ENCODE measurements around the gene PIEZO2. TPM values are rescaled to one million over a fixed set of nuclear protein-coding genes. Genes with fewer than 3 reads are reported as not detected.

The PIEZO2 gene
- polyA plus RNA-seq, 4 donors, result 16.8 to 23.5 (median 17.9) TPM

DNA sequence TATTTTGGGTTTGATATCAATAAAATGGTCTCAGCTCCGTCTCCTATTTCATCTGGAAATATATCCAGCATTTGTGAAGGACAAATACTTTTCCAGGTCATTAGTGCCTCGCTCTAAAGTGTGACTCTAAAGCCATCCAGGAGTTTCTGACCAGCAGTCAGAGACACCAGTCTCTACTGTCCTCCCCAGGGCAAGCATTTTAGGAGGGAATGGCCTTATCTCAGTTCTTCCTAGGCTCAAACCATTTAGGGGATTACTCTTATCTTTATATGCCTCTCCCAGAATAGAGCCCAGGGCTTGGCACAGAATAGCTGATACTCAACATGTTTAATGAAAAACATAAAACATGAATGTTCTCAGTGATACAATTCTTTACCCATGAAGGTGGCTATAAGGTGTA lies 436.0 kb downstream of the PIEZO2 start:
- no peak for DNase-seq (ENCODE audit: low read depth in 4 of 4, low spot score in 3 of 4)

DNA sequence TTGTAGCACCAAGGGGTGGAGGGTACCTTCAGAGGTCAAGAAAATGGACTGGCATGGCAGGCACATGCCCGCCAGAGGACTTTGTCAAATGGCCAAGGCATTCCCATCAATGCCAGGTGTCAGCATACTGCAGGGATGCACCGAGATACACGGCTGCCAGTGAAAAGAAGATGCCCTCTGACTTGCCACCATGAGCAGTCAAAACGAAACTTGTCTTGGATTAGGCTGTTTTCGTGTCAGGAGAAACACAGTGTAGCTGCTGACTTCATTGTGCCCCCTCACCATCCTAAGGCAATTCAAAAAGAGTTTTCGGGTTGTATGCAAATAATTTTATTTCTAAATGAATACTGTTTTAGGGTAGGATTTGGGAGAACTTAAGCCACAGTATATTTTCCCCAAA lies 442.1 kb downstream of the PIEZO2 start:
- no peak for DNase-seq (ENCODE audit: low read depth in 4 of 4, low spot score in 3 of 4)

GRCh38 chr18:10705786-10706185 lies 443.6 kb downstream of the PIEZO2 start:
- no peak for DNase-seq (ENCODE audit: low read depth in 4 of 4, low spot score in 3 of 4)

- no peak for DNase-seq (ENCODE audit: low read depth in 4 of 4, low spot score in 3 of 4)
These were observed 444.1 kb downstream of the PIEZO2 start for GRCh38 chr18:10705291-10705690.

DNA sequence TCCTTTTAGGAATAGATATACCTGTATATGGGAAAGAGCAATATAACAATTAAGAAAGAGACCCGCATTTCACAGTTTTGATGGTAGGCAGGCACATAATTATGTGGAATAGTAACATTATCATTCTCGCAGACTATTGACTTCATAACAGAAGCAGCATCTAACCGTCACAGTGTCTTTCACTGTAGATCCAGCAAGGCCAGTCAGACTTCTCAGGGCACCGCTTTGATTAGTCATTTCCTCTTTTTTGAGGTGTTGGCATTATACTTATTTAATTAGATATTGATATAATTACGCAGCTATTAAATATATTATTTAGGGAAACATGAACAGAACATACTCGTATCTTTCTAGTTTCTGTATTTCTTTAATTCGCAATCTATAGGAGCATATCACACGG lies 447.2 kb downstream of the PIEZO2 start:
- DNase-seq (ENCODE audit: low read depth in 4 of 4, low spot score in 3 of 4), result no peak

DNA sequence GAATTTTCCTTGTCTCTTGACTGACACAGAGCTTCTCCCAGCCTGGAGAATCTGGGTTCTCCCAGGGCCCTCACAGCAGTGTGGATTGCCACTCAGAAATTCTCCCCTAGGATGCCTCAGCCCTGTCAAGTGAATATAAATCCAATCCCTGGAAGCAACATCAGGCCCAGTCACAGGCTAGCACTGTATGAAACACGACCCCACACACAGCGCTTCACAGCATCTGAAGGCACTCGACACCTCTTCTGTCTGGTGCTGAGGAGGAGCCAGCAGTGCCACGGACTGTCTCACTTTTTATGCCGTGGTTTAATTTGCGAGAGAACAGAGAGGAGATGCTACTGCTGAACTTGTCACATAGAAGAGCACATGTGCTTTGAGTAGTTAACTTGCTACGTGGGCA lies 459.0 kb downstream of the PIEZO2 start:
- no peak for DNase-seq (ENCODE audit: low read depth in 4 of 4, low spot score in 3 of 4)

DNA sequence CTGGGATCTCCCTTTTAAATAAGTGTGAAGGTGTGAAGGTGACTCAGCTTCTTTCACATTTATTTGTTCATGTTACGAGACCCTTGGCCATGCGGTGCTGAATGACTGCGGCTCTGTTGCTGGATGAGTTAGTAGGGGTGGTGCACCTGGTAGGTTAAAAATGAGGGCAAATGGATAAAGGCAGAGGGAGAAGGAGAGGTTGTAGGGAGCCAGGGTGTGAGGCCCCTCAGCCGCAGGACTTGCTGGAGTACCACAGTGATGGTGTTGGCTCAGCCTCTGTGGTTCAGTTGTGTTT lies 459.4 kb downstream of the PIEZO2 start:
- DNase-seq (ENCODE audit: low read depth in 4 of 4, low spot score in 3 of 4), result no peak

GRCh38 chr18:10689236-10690034 lies 459.9 kb downstream of the PIEZO2 start:
- peak in 1 of 4 donors; percentile 4 for DNase-seq (ENCODE audit: low read depth in 4 of 4, low spot score in 3 of 4)

DNA sequence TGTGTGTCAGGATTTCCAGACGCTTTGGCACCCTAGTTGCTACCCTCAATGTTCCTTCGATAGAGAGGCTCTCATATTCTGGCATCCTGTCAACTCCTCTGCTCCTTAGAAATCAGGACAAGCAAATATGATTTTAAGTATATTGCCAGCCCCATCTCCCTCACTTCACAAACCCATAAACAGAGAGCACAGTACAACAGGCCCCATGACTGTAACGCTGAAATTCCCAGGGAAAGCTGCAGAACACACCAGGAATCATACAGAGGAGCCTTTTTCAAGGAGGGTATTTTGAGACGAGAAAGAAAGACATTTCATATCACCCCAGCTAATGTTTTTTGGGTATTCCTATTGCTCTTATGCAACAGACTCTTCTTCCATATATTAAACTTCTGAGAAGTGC lies 460.6 kb downstream of the PIEZO2 start:
- DNase-seq (ENCODE audit: low read depth in 4 of 4, low spot score in 3 of 4), result no peak

DNA sequence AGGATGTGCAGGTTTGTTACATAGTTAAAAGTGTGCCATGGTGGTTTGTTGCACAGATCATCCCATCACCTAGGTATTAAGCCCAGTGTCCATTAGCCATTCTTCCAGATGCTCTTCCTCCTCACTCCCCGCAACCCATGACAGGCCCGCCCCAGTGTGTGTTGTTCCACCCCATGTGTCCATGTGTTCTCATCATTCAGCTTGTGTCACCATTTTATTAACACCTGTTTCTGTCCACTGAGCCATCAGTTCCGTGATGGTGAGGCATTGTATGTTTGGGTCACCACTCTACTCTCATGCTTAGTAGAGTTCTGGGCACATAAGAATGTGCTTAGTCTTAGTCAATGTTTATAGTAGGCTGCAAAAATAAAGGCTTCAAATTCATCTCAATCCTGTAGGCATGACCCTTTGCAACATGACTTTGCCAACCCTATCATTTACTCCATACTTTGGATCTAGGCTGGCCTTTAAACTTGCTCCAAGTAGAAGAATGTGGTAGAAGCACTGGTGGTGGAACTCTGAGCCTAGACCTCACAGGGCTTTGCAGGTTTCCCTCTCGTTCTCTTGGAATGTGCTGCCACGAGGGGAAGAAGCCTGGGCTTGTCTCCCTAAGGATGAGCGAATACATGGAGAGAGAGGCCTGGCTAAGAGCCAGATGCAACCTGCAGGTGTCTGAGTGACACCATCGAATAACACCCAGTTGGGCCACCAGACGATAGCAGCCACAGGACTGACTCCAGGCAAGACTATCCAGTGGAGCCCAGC lies 462.0 kb downstream of the PIEZO2 start:
- no peak for DNase-seq (ENCODE audit: low read depth in 4 of 4, low spot score in 3 of 4)

- no peak for DNase-seq (ENCODE audit: low read depth in 4 of 4, low spot score in 3 of 4)
These were observed 463.1 kb downstream of the PIEZO2 start for GRCh38 chr18:10686308-10686707.

GRCh38 chr18:10685484-10685883 lies 463.9 kb downstream of the PIEZO2 start:
- no peak for DNase-seq (ENCODE audit: low read depth in 4 of 4, low spot score in 3 of 4)

DNA sequence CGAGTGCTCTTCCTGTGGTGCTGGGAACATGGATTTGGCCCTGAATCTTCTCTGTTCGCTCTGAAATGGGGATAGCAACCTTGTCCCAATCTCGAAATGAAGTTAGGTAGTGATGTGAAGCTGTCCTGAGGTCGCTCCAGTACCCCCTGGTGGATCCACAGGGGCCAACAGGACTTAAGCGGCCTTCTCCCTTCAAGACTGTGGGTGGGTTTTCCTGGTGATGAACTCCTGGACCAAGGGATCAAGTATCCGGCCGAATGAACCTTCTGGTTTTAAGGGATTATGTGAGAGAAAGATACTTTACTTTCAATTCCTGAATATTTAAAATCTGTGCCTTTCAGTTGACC lies 467.0 kb downstream of the PIEZO2 start:
- DNase-seq (ENCODE audit: low read depth in 4 of 4, low spot score in 3 of 4), result no peak

DNA sequence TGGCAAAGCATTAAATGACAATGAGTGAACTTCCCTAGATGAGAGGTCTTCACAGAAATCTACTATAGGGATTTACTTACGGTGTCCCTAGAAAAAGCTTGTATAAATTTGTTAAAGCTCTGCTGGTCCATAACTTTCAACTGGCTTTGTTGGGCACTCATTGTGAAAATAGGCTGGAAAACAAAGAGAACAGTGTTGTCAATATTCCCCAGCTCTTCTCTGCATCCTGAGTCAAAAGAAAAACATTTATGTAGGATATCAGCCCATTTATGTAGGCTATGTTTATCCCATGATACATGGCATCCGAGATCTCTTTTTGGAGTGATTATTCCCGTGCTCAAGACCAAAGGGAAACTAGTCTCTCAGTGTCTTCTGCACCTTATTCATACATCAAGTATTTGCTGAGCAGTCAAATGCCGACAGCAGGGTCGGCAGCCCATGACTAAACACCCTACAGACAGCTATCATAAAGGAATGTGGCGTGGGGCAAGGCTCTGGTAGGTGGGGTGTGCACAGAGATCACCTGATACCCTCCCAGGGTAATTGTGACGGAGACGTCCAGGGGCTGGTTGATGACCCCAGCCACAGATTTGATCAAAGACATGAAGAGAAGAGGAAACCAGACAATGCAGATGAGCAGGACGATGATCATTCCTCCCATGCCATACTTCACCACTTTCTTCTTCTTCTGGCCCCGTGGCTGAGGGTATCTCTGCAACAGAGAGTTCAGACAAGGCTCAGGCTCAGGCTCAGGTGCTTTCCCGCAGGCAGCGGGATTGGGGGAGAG lies 467.6 kb downstream of the PIEZO2 start:
- no peak for DNase-seq (ENCODE audit: low read depth in 4 of 4, low spot score in 3 of 4)

DNA sequence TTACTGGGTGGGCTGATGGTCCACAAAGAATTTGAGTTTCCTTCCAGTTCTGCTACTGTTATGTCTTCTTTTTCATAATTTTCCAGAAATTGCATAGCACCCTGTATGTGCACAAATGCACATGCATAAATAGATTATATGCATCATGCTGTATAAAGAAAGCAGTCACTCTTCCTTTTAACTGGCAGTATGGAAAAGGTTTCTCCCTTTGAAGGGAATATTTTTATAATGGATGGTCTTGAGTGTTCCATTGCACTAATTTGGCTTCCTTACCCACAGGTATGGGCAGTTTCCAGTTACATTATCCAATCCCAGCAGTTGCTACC lies 469.1 kb downstream of the PIEZO2 start:
- no peak for DNase-seq (ENCODE audit: low read depth in 4 of 4, low spot score in 3 of 4)

- DNase-seq (ENCODE audit: low read depth in 4 of 4, low spot score in 3 of 4), result no peak
These were observed 469.7 kb downstream of the PIEZO2 start for GRCh38 chr18:10679557-10680270.

- no peak for DNase-seq (ENCODE audit: low read depth in 4 of 4, low spot score in 3 of 4)
These were observed 477.9 kb downstream of the PIEZO2 start for GRCh38 chr18:10671441-10671840.

GRCh38 chr18:10670856-10671255 lies 478.5 kb downstream of the PIEZO2 start:
- no peak for DNase-seq (ENCODE audit: low read depth in 4 of 4, low spot score in 3 of 4)

DNA sequence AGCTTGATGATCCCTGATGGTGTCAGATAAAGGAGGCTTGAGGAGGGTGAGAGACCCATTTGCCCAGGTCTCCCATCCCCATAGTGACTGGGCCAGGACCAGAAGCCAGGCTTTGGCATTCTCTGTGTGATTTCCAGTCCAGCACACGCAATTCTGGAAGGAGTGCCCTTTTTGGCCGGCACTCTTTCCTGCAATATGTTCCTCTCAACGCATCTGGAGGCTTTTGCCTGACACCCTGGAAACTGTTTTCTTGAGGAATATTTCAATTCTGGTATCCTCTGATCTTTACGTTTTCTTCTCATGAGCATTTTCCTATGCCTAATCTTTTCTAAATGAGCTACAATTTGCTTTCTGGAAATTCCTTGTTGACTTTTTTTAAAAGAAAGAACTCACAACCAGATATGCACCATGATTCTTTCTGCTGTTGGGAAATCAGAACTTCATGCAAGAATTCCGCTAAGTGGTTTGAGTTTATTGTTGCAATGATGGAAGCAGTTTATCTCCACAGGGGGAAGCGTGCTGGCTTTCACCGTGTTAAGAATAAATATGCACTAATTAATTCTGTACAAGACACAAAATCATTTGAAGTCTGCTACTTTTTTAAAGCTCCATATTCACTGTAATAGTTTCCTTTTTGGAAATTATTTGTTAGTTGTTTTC lies 479.8 kb downstream of the PIEZO2 start:
- no peak for DNase-seq (ENCODE audit: low read depth in 4 of 4, low spot score in 3 of 4)

GRCh38 chr18:10663750-10664149 lies 485.6 kb downstream of the PIEZO2 start:
- no peak for DNase-seq (ENCODE audit: low read depth in 4 of 4, low spot score in 3 of 4)

DNA sequence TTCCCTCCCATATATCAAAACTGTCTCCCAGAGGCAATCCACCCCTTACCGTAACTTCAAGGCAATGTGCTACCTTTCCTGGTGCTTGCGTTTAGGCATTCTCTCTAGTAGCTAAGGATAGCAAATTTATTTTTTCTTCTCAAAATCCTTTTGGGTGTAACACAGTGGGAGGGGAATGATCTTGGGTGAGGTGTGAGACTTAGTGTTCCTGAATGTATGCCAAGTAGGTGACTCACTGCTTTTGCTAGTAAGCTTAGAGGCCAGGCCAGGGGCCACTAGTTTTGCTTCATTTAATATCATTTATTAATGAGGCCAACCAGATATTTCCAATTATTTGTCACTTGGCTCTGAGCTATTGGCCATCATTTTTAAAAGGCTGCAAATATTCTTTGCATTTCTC lies 488.1 kb downstream of the PIEZO2 start:
- DNase-seq (ENCODE audit: low read depth in 4 of 4, low spot score in 3 of 4), result no peak
